CD14-positive monocyte (primary cell): ENCODE data around the gene GDF2. TPM values are rescaled to one million over a fixed set of nuclear protein-coding genes. Genes with fewer than 3 reads are reported as not detected.

Source experiments
- DNase-seq, 3 donors: peaks; one replicate each; pipeline ENCODE4 v3.0.0-alpha.2; 2011 to 2022
- H2AFZ ChIP-seq: 2 replicates; pipeline ENCODE4 v1.6.0; 2012; ENCODE audit warnings: mild to moderate bottlenecking, low read depth, low read length, inconsistent platforms; ENCODE audit not compliant: insufficient read depth, poor library complexity, severe bottlenecking
- H3K27ac ChIP-seq, 2 donors: 1 replicate in 1 of 2; 2 replicates in 1 of 2; pipeline ENCODE4 v1.5.1; 2012 to 2013; ENCODE audit warnings: low read length in 2 of 2, control low read depth in 1 of 2, inconsistent platforms in 1 of 2, low read depth in 1 of 2, mild to moderate bottlenecking in 1 of 2
- H3K27me3 ChIP-seq, 2 donors: one replicate each; pipeline versions ENCODE4 v1.6.0 to v1.6.1; 2011 to 2013; ENCODE audit warnings: low read length in 2 of 2; ENCODE audit not compliant: control insufficient read depth in 2 of 2, insufficient read depth in 2 of 2
- H3K36me3 ChIP-seq, 2 donors: replicated peaks in 1 of 2; 1 replicate in 1 of 2; 2 replicates in 1 of 2; pipeline versions ENCODE4 v1.5.1 to v1.6.1; 2012 to 2013; ENCODE audit warnings: low read length in 2 of 2, control low read depth in 1 of 2, inconsistent platforms in 1 of 2, mild to moderate bottlenecking in 1 of 2; ENCODE audit not compliant: insufficient read depth in 2 of 2, control insufficient read depth in 1 of 2
- H3K4me1 ChIP-seq, 2 donors: 1 replicate in 1 of 2; 2 replicates in 1 of 2; pipeline versions ENCODE4 v1.5.1 to v1.6.1; 2012 to 2013; ENCODE audit warnings: low read length in 2 of 2, control low read depth in 1 of 2, inconsistent platforms in 1 of 2, mild to moderate bottlenecking in 1 of 2, moderate library complexity in 1 of 2; ENCODE audit not compliant: insufficient read depth in 2 of 2, control insufficient read depth in 1 of 2
- H3K4me2 ChIP-seq: replicated peaks from 2 replicates; pipeline ENCODE3; 2012; ENCODE audit warnings: low read length, moderate library complexity, mild to moderate bottlenecking; ENCODE audit not compliant: poor library complexity, severe bottlenecking; ENCODE audit errors: extremely low read depth
- H3K4me3 ChIP-seq, 3 experiments: fragments of 200-600 bp in 1 of 3; sonication (generic) in 1 of 3; replicated peaks in 1 of 3; 1 replicate in 2 of 3; 2 replicates in 1 of 3; pipeline ENCODE4 v1.5.1; 2011 to 2013; ENCODE audit warnings: low read length in 3 of 3, mild to moderate bottlenecking in 3 of 3, control low read depth in 2 of 3, low read depth in 2 of 3, inconsistent platforms in 1 of 3, moderate library complexity in 1 of 3
- H3K79me2 ChIP-seq: 2 replicates; pipeline ENCODE4 v1.6.0; 2012; ENCODE audit warnings: mild to moderate bottlenecking, control low read depth, inconsistent platforms, low read length, moderate library complexity; ENCODE audit not compliant: insufficient read depth
- H3K9ac ChIP-seq: 2 replicates; pipeline ENCODE4 v1.6.0; 2017; ENCODE audit warnings: low read length, mild to moderate bottlenecking; ENCODE audit not compliant: insufficient read depth, poor library complexity, severe bottlenecking
- H3K9me3 ChIP-seq, 2 donors: replicated peaks in 1 of 2; 1 replicate in 1 of 2; 2 replicates in 1 of 2; pipeline versions ENCODE4 v1.5.1 to v1.6.1; 2012 to 2013; ENCODE audit warnings: low read length in 2 of 2, control low read depth in 1 of 2; ENCODE audit not compliant: control insufficient read depth in 1 of 2, insufficient read depth in 1 of 2
- H4K20me1 ChIP-seq: 2 replicates; pipeline ENCODE4 v1.6.0; 2012; ENCODE audit warnings: mild to moderate bottlenecking, low read length, control low read depth, moderate library complexity; ENCODE audit not compliant: insufficient read depth
- H3K27ac Mint-ChIP-seq, 7 donors: one replicate each; pipeline ENCODE4 v1.8.0; 2020; ENCODE audit warnings: mild to moderate bottlenecking in 7 of 7, mixed read lengths in 7 of 7, moderate library complexity in 6 of 7, inconsistent platforms in 2 of 7
- H3K27me3 Mint-ChIP-seq, 3 donors: one replicate each; pipeline ENCODE4 v1.8.0; 2021 to 2022; ENCODE audit warnings: low read depth in 3 of 3, mild to moderate bottlenecking in 3 of 3, mixed read lengths in 3 of 3, moderate library complexity in 3 of 3, inconsistent platforms in 1 of 3
- H3K36me3 Mint-ChIP-seq, 2 donors: one replicate each; pipeline ENCODE4 v1.8.0; 2020; ENCODE audit warnings: mixed read lengths in 2 of 2, inconsistent platforms in 1 of 2, mild to moderate bottlenecking in 1 of 2
- H3K4me1 Mint-ChIP-seq: one replicate; pipeline ENCODE4 v1.8.0; 2020; ENCODE audit warnings: mild to moderate bottlenecking, mixed read lengths
- H3K4me3 Mint-ChIP-seq, 2 donors: one replicate each; pipeline ENCODE4 v1.8.0; 2020; ENCODE audit warnings: mild to moderate bottlenecking in 2 of 2, mixed read lengths in 2 of 2, moderate library complexity in 1 of 2
- H3K9me3 Mint-ChIP-seq, 7 donors: one replicate each; pipeline ENCODE4 v1.8.0; 2020 to 2022; ENCODE audit warnings: mixed read lengths in 7 of 7, mild to moderate bottlenecking in 6 of 7, moderate library complexity in 6 of 7, inconsistent platforms in 2 of 7
- CTCF ChIP-seq: fragments of 200-600 bp; IDR thresholded peaks from one replicate; pipeline ENCODE4 v1.8.0; 2022; ENCODE audit warnings: antibody characterized with exemption, mild to moderate bottlenecking
- WGBS: methylation state at CpG from one replicate; pipeline ENCODE4 v1.1.5; 2013; ENCODE audit warnings: missing lambda C conversion rate; ENCODE audit not compliant: insufficient coverage; 5-methylcytosine and 5-hydroxymethylcytosine counted together
- intact Hi-C, 2 donors: fragments of 100-400 bp; cut with micrococcal nuclease; formaldehyde crosslinking; loops; one replicate each; pipeline versions ENCODE4 v1.15.0 to v1.15.1; 2023
- polyA plus RNA-seq, 3 donors: library from polyadenylated mRNA; depleted of rRNA in 1 of 3; unstranded in 2 of 3; stranded (reverse) in 1 of 3; fragments of 300-500 nt in 2 of 3; fragments of >200 nt in 1 of 3; fragmentation: Illumina TruSeq in 2 of 3; gene quantifications; 1 replicate in 2 of 3; 2 replicates in 1 of 3; pipeline ENCODE4 v1.2.3, GENCODE V29; 2012 to 2021

The GDF2 gene
- polyA plus RNA-seq, 3 donors, result not detected

- H3K9ac ChIP-seq, result no peak overlapping the region
- no peaks in the 10 kb centered on the region for H3K36me3 Mint-ChIP-seq
- 96% methylated on average over 6 of the region's 14 CpGs for WGBS
Measured at GRCh38 chr10:47351899-47352815, 29.9 kb downstream of the GDF2 start.

GRCh38 chr10:47353351-47353750, 31.1 kb downstream of the GDF2 start:
- no peaks in the 10 kb centered on the region for H4K20me1 ChIP-seq

More at GRCh38 chr10:47351899-47352815, 29.9 kb downstream of the GDF2 start:
- H3K9me3 ChIP-seq, result no peaks in the 10 kb centered on the region
- H3K4me3 Mint-ChIP-seq, result no peak overlapping the region
- no peak overlapping the region for H3K27ac ChIP-seq
- H3K27ac Mint-ChIP-seq, result no peak overlapping the region
- TF ChIP-seq CTCF, result no peak
- no peak overlapping the region for H3K4me3 ChIP-seq
- no peaks in the 10 kb centered on the region for H3K79me2 ChIP-seq
- H3K36me3 ChIP-seq, result no peaks in the 10 kb centered on the region
- H3K27me3 Mint-ChIP-seq, result peaks cover 0 to 3% (median 2%) of the 10 kb centered on the region in 3 donors
- no peak overlapping the region for H3K4me2 ChIP-seq
- intact Hi-C loops, result no loop called here
- H4K20me1 ChIP-seq, result no peaks in the 10 kb centered on the region
- DNase-seq, result no peak
- no peaks in the 10 kb centered on the region for H3K4me1 Mint-ChIP-seq
- no peak overlapping the region for H2AFZ ChIP-seq
- no peaks in the 10 kb centered on the region for H3K27me3 ChIP-seq
- H3K4me1 ChIP-seq, result no peaks in the 10 kb centered on the region
- H3K9me3 Mint-ChIP-seq, result no peaks in the 10 kb centered on the region

More at GRCh38 chr10:47353351-47353750, 31.1 kb downstream of the GDF2 start:
- Histone ChIP-seq H3K27ac (no peak overlapping the region), H3K4me3 (no peak overlapping the region), H3K79me2 (no peaks in the 10 kb centered on the region), H3K9ac (no peak overlapping the region), H3K4me1 (no peaks in the 10 kb centered on the region), H3K9me3 (no peaks in the 10 kb centered on the region), H2AFZ (no peak overlapping the region), H3K36me3 (no peaks in the 10 kb centered on the region), H3K4me2 (no peak overlapping the region), H3K27me3 (no peaks in the 10 kb centered on the region)
- Mint-ChIP-seq H3K9me3 (no peaks in the 10 kb centered on the region), H3K4me1 (no peaks in the 10 kb centered on the region), H3K27me3 (peaks cover 0 to 3% (median 2%) of the 10 kb centered on the region in 3 donors), H3K36me3 (no peaks in the 10 kb centered on the region), H3K4me3 (no peak overlapping the region), H3K27ac (peak overlapping the region in 1 of 7 donors; percentile 81)
- no peak for TF ChIP-seq CTCF
- no peak for DNase-seq
- intact Hi-C loops, result no loop called here
- 95% methylated on average over 6 of the region's 6 CpGs for WGBS
